Lower leg skin (tissue), 4 donors: ENCODE results near the gene CBLN3. TPM values are rescaled to one million over a fixed set of nuclear protein-coding genes. Genes with fewer than 3 reads are reported as not detected.
"Not testable (repeated sequence)": the region's sequence is repeated elsewhere in the genome, so short reads cannot be mapped to it uniquely, and the experiment has no call there.

ENCODE experiments used
- DNase-seq, 2 donors: peaks; one replicate each; pipeline ENCODE4 v3.0.0-alpha.2; 2019; ENCODE audit warnings: low spot score in 2 of 2
- H3K4me3 ChIP-seq: fragments of 200-600 bp; sonication (generic); 2 replicates; pipeline ENCODE4 v1.5.1; 2017; ENCODE audit warnings: mild to moderate bottlenecking, low read depth; ENCODE audit not compliant: poor library complexity, severe bottlenecking
- POLR2A ChIP-seq, 2 donors: fragments of 450-650 bp; IDR thresholded peaks; one replicate each; pipeline ENCODE4 v1.6.1; 2016 to 2017; ENCODE audit warnings: antibody characterized with exemption in 2 of 2, mild to moderate bottlenecking in 1 of 2, moderate library complexity in 1 of 2
- WGBS, 2 donors: methylation state at CpG; one replicate each; pipeline ENCODE4 v1.1.5; 2018; 5-methylcytosine and 5-hydroxymethylcytosine counted together
- intact Hi-C: fragments of 100-400 bp; cut with DNase I; formaldehyde crosslinking; loops from one replicate; pipeline ENCODE4 v1.15.0; 2023; ENCODE audit warnings: low total_unique reads
- total RNA-seq, 4 donors: library from RNA; depleted of rRNA; stranded (reverse); fragments of >200 nt; gene quantifications; one replicate each; pipeline ENCODE4 v1.1.0, GENCODE V29; 2016
- TF ChIP-seq, protein P1 (sequence below), 3 donors: fragments of 450-650 bp; IDR thresholded peaks; one replicate each; pipeline ENCODE4 v1.5.1; 2016; ENCODE audit warnings: antibody characterized with exemption in 3 of 3, mild to moderate bottlenecking in 3 of 3, moderate library complexity in 2 of 3

CBLN3 gene
- total RNA-seq = 1 to 10 TPM in 2 of 4 donors, under 1 TPM in 2; 0.76 to 1.4 (median 1.1) TPM

DNA sequence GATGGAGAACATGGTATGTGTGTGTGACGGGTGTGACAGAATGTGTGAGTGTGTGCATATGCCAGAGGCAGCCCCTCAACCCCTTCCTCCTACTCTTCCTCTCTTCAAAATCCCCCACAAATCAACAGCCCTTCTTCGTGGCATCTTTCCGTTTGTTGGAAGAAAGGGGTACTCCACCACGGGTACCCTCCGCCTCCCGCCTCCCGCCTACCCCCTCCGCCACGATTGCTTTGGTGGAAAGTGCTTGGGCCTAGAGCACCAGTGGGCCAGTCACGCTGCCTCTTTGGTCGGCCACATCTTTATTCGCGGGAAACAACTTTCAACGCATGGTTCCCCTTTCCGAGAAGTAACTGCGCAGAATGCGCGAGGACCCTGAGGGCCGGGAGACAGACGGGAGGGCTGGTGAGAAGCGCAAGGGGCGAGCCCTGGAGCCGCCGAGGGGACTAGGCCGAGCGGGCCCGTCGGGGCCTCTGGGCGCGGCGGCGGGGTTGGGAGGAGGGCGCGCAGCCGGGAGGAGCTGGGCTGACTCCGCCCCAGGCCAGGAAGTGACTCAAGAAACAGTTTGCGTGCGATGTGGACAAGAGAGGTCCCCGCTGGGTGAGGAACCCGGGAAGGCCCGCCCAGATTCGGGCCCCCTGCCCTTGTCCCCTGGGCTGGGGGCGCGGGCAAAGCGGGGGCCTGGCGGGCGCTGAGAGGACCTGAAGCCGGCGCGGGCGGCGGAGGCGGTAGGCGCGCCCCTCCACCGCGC lies at the start of gene CBLN3, which contains the start of gene KHNYN:
Gene CBLN3 (minus strand): TSS at position 274 of the 748 bp plus-strand sequence. CDS start 614 bp downstream, outside the sequence.
Gene KHNYN (plus strand): TSS at position 560 of the 748 bp plus-strand sequence. CDS start 777 bp downstream, outside the sequence.
- peak; percentile 91 to 98 for DNase-seq
- TF ChIP-seq, protein P1, sequence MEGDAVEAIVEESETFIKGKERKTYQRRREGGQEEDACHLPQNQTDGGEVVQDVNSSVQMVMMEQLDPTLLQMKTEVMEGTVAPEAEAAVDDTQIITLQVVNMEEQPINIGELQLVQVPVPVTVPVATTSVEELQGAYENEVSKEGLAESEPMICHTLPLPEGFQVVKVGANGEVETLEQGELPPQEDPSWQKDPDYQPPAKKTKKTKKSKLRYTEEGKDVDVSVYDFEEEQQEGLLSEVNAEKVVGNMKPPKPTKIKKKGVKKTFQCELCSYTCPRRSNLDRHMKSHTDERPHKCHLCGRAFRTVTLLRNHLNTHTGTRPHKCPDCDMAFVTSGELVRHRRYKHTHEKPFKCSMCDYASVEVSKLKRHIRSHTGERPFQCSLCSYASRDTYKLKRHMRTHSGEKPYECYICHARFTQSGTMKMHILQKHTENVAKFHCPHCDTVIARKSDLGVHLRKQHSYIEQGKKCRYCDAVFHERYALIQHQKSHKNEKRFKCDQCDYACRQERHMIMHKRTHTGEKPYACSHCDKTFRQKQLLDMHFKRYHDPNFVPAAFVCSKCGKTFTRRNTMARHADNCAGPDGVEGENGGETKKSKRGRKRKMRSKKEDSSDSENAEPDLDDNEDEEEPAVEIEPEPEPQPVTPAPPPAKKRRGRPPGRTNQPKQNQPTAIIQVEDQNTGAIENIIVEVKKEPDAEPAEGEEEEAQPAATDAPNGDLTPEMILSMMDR (IDR thresholded peaks at IDR 0.05) = no peak
- TF ChIP-seq POLR2A (IDR thresholded peaks at IDR 0.05) = peak in 1 of 2 donors; percentile 96
- peak within 1 kb of the TSS; percentile 66 for H3K4me3 ChIP-seq
- intact Hi-C loops = loop anchor here (2.0 to 5.0 kb wide), 2 partner anchors 62 to 97 kb away; partner anchors contain the start of gene NFATC4
- 5 to 8% methylated on average over 25 to 43 of the region's 57 CpGs for WGBS, 2 donors

DNA sequence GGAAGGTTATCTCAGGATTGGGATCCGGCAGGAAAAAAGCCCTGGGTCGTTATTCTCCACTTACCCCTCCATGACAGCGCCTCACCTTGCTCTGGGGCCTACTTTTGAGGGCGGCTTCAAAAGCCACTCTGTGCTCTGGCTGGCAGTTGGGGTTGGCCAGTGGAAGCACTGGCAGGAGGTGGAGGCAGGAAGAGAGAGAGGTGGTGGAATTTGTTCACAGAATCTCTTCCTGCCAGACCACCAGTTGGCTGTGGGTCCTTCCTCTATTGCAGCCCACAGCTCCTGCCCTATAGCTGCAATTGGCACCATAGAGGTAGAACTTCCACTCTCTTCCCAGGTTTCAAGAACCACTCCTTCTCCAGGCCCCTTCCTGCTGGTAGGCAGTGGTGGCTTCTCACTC lies 45.8 kb upstream of the CBLN3 start:
- TF ChIP-seq POLR2A (IDR thresholded peaks at IDR 0.05) = no peak
- TF ChIP-seq, protein P1 (IDR thresholded peaks at IDR 0.05) = no peak
- DNase-seq = no peak
- H3K4me3 ChIP-seq = no peak overlapping the region
- 76 to 92% methylated on average over 4 of the region's 4 CpGs for WGBS, 2 donors
- intact Hi-C loops = no loop called here

DNA sequence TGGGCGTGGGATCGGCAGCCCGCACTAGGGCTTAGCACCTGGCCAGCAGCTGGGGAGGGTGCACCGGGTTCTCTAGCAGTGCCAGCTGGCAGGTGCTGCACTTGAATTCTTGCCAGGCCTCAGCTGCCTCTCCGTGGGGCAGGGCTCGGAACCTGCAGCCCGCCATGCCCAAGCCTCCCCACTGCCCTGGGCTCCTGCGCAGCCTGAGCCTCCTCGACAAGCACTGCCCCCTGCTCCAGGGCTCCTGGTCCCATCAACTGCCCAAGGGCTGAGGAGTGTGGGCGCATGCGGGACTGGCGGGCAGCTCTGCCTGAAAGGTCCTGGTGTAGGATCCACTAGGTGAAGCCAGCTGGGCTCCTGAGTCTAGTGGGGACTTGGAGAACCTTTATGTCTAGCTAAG lies 43.7 kb upstream of the CBLN3 start:
- 66 to 76% methylated on average over 7 to 12 of the region's 12 CpGs for WGBS, 2 donors
- DNase-seq = no peak
- no peak overlapping the region for H3K4me3 ChIP-seq
- intact Hi-C loops = no loop called here
- TF ChIP-seq, protein P1 (IDR thresholded peaks at IDR 0.05) = no peak
- TF ChIP-seq POLR2A (IDR thresholded peaks at IDR 0.05) = no peak

DNA sequence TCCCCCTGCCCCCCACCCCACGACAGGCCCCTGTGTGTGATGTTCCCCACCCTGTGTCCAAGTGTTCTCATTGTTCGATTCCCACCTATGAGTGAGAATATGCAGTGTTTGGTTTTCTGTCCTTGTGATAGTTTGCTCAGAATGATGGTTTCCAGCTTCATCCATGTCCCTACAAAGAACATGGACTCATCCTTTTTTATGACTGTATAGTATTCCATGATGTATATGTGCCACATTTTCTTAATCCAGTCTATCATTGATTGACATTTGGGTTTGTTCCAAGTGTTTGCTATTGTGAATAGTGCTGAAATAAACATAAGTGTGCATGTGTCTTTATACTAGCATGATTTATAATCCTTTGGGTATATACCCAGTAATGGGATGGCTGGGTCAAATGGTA lies 41.0 kb upstream of the CBLN3 start:
- H3K4me3 ChIP-seq, DNase-seq, intact Hi-C loops: not testable (repeated sequence)
- WGBS, 2 donors = 86 to 94% methylated on average over 2 of the region's 2 CpGs

DNA sequence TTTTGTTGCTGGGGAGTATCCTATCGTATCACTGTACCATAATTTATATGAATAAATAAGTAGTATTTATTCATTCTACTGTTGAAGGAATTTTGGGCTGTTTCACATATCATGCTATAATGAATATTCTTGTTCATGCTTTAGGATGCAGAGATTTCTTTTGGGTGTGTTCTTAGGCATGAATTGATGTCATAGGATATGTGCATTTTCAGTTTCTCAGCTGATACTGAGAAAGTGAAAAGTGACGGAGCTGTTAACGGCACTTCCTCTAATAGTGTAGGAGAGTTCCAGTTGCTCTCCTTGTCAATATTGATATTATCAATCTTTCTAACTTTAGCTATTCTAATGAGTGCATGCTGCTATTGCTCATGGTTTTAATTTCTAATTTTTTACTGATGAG lies 36.3 kb upstream of the CBLN3 start:
- 94 to 95% methylated on average over 3 of the region's 3 CpGs for WGBS, 2 donors
- no peak for DNase-seq

DNA sequence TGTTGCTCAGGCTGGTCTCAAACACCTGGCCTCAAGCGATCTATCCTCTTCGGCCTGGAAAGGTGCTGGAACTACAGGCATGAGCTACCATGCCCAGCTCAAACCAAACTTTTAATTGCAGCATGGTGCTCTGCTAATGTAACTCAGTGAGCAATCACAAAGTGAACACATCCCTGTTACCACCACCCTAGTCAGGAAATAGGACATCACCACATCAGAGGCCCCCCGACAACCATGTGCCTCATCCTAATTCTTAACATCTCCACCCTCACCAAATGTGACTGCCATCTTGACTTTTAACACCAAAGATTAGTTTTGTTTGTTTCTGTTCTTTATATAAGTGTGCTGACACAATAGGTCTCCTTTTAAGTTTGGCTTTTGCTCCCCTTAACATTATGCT lies 35.9 kb upstream of the CBLN3 start:
- TF ChIP-seq, protein P1 (IDR thresholded peaks at IDR 0.05) = no peak
- no peak for TF ChIP-seq POLR2A (IDR thresholded peaks at IDR 0.05)
- no peak for DNase-seq
- intact Hi-C loops = no loop called here
- H3K4me3 ChIP-seq = no peak overlapping the region
- WGBS, 2 donors = 92 to 93% methylated on average over 3 of the region's 3 CpGs

More for the DNA sequence above, 36.3 kb upstream of the CBLN3 start:
- intact Hi-C loops = no loop called here
- TF ChIP-seq POLR2A (IDR thresholded peaks at IDR 0.05) = no peak
- no peak overlapping the region for H3K4me3 ChIP-seq
